Activated CD8-positive, alpha-beta memory T cell treated with anti-CD3 and anti-CD28 coated beads, Interleukin-2, amount 50 U/mL, for 1 hour (primary cell): ENCODE results near the gene C16orf87.

ENCODE experiments used
- DNase-seq: peaks from one replicate; pipeline ENCODE4 v3.0.0-alpha.2; 2020; ENCODE audit errors: extremely low read depth

Gene C16orf87

GRCh38 chr16:46757339-46758050 is 73.5 kb downstream of the C16orf87 start:
- DNase-seq: no peak

- no peak for DNase-seq
These were observed 74.2 kb downstream of the C16orf87 start for GRCh38 chr16:46756772-46757171.

GRCh38 chr16:46753015-46753414 is 78.0 kb downstream of the C16orf87 start:
- DNase-seq: no peak

- no peak for DNase-seq
These were observed 79.6 kb downstream of the C16orf87 start for GRCh38 chr16:46751381-46751780.

- no peak for DNase-seq
These were observed 81.9 kb downstream of the C16orf87 start for GRCh38 chr16:46748775-46749705.

- no peak for DNase-seq
These were observed 83.0 kb downstream of the C16orf87 start, which contains the start of gene MYLK3 for GRCh38 chr16:46747777-46748651. MYLK3 (minus strand) TSS chr16:46748344; CDS start chr16:46748193, 151 bp downstream.

GRCh38 chr16:46746821-46747776 is 83.9 kb downstream of the C16orf87 start:
- DNase-seq: no peak
